SK-N-SH (cell line): ENCODE measurements around the gene MAU2. TPM values are rescaled to one million over a fixed set of nuclear protein-coding genes. Genes with fewer than 3 reads are reported as not detected.

Experiments used
- CTCF ChIA-PET: fragments of 300-600, 350-600 bp; formaldehyde crosslinking; extraction: SDS; loops from one replicate; lab custom pipeline; 2021; lab: Yijun Ruan, JAX
- POLR2A ChIA-PET: fragments of 350-600 bp; sonication (Branson Sonifier 250); formaldehyde crosslinking; extraction: SDS; loops from one replicate; lab custom pipeline; 2020; ENCODE audit warnings: antibody characterized with exemption, inconsistent platforms; lab: Yijun Ruan, JAX
- DNase-seq: peaks from one replicate; pipeline ENCODE4 v3.0.0; 2012
- H2AFZ ChIP-seq: fragments of 200-600 bp; sonication (generic); 2 replicates; pipeline ENCODE4 v1.8.1; 2016; ENCODE audit warnings: antibody characterized with exemption, mild to moderate bottlenecking, low read depth
- H3F3A ChIP-seq: fragments of 200-600 bp; sonication (generic); replicated peaks from 2 replicates; pipeline ENCODE3; 2016; ENCODE audit warnings: antibody characterized with exemption, mild to moderate bottlenecking; ENCODE audit not compliant: insufficient read depth
- H3K27ac ChIP-seq, 2 experiments: fragments of 200-500 bp in 1 of 2; fragments of 200-600 bp in 1 of 2; sonication (Bioruptor generic) in 1 of 2; sonication (generic), shearing (Covaris generic) in 1 of 2; 2 replicates each; pipeline versions ENCODE4 v1.5.1 to v1.6.1; 2014 to 2016; ENCODE audit warnings: low read depth in 2 of 2, inconsistent platforms in 1 of 2, low read length in 1 of 2, mild to moderate bottlenecking in 1 of 2, mixed read lengths in 1 of 2
- H3K27me3 ChIP-seq: fragments of 200-600 bp; sonication (generic), shearing (Covaris generic); 2 replicates; pipeline ENCODE4 v1.6.1; 2016; ENCODE audit warnings: mixed run types; ENCODE audit not compliant: insufficient read depth
- H3K36me3 ChIP-seq, 2 experiments: fragments of 200-500 bp in 1 of 2; fragments of 200-600 bp in 1 of 2; sonication (Bioruptor generic) in 1 of 2; sonication (generic) in 1 of 2; replicated peaks in 1 of 2; 2 replicates each; pipeline versions ENCODE3 to v1.5.1; 2014 to 2016; ENCODE audit warnings: low read length in 1 of 2, mild to moderate bottlenecking in 1 of 2; ENCODE audit not compliant: insufficient read depth in 2 of 2, control insufficient read depth in 1 of 2
- H3K4me1 ChIP-seq, 2 experiments: fragments of 200-500 bp in 1 of 2; fragments of 200-600 bp in 1 of 2; sonication (Bioruptor generic) in 1 of 2; sonication (generic), shearing (Covaris generic) in 1 of 2; 2 replicates each; pipeline versions ENCODE4 v1.5.1 to v1.6.1; 2014 to 2016; ENCODE audit warnings: low read depth in 1 of 2, low read length in 1 of 2, mixed run types in 1 of 2; ENCODE audit not compliant: insufficient read depth in 2 of 2, control insufficient read depth in 1 of 2
- H3K4me2 ChIP-seq: fragments of 200-600 bp; sonication (generic), shearing (Covaris generic); 2 replicates; pipeline ENCODE4 v1.6.1; 2017; ENCODE audit warnings: mixed run types
- H3K4me3 ChIP-seq, 2 experiments: fragments of 200-500 bp in 1 of 2; fragments of 200-600 bp in 1 of 2; sonication (Bioruptor generic) in 1 of 2; sonication (generic), shearing (Covaris generic) in 1 of 2; 2 replicates each; pipeline versions ENCODE4 v1.5.1 to v1.8.1; 2014 to 2016; ENCODE audit warnings: low read depth in 2 of 2, inconsistent platforms in 1 of 2, low read length in 1 of 2, mild to moderate bottlenecking in 1 of 2, mixed read lengths in 1 of 2, moderate library complexity in 1 of 2
- H3K79me2 ChIP-seq: fragments of 200-600 bp; sonication (generic); 2 replicates; pipeline ENCODE4 v1.8.1; 2017; ENCODE audit warnings: mild to moderate bottlenecking; ENCODE audit not compliant: insufficient read depth
- H3K9ac ChIP-seq: fragments of 200-600 bp; sonication (generic); 2 replicates; pipeline ENCODE4 v1.6.1; 2017; ENCODE audit warnings: mixed run types
- H3K9me2 ChIP-seq: fragments of 200-600 bp; sonication (generic); 2 replicates; pipeline ENCODE4 v1.6.1; 2017; ENCODE audit warnings: mixed run types
- H3K9me3 ChIP-seq: fragments of 200-600 bp; sonication (generic); 2 replicates; pipeline ENCODE4 v1.6.1; 2017; ENCODE audit warnings: mixed run types, mild to moderate bottlenecking, moderate library complexity
- H4K20me1 ChIP-seq: fragments of 200-600 bp; sonication (generic); 2 replicates; pipeline ENCODE4 v1.6.1; 2017; ENCODE audit warnings: mild to moderate bottlenecking, mixed run types; ENCODE audit not compliant: insufficient read depth
- CHD2 ChIP-seq: fragments of 150-350 bp; IDR thresholded peaks from 2 replicates; pipeline ENCODE4 v1.6.1; 2018; ENCODE audit warnings: low read length; ENCODE audit not compliant: partially characterized antibody
- CTCF ChIP-seq: fragments of 200-600 bp; sonication (generic); IDR thresholded peaks from 2 replicates; pipeline ENCODE4 v1.6.1; 2017; ENCODE audit warnings: antibody characterized with exemption, mild to moderate bottlenecking, moderate library complexity
- EP300 ChIP-seq, 2 experiments: IDR thresholded peaks; 2 replicates each; pipeline versions ENCODE4 v1.4.0 to v1.6.1; 2012; ENCODE audit warnings: borderline replicate concordance in 1 of 2, low read depth in 1 of 2, low read length in 1 of 2
- EZH2phosphoT487 ChIP-seq: fragments of 200-600 bp; sonication (generic); IDR thresholded peaks from 2 replicates; pipeline ENCODE4 v1.6.1; 2017; ENCODE audit warnings: low read depth, mixed run types, mild to moderate bottlenecking, antibody characterized with exemption, moderate library complexity, borderline replicate concordance
- FOXJ3 ChIP-seq: sonication (generic); formaldehyde crosslinking; IDR thresholded peaks from 2 replicates; pipeline ENCODE4 v1.5.1; 2020; ENCODE audit warnings: mild to moderate bottlenecking, missing genetic modification reagents
- FOXM1 ChIP-seq: IDR thresholded peaks from 2 replicates; pipeline ENCODE4 v1.4.0; 2012; ENCODE audit warnings: low read depth, mild to moderate bottlenecking
- GABPA ChIP-seq: IDR thresholded peaks from 2 replicates; pipeline ENCODE4 v1.4.0; 2012; ENCODE audit warnings: low read depth, mild to moderate bottlenecking
- GATA2 ChIP-seq: sonication (generic); formaldehyde crosslinking; IDR thresholded peaks from 2 replicates; pipeline ENCODE4 v1.5.0; 2020; ENCODE audit warnings: mild to moderate bottlenecking, missing genetic modification reagents
- JUND ChIP-seq: IDR thresholded peaks from 2 replicates; pipeline ENCODE4 v1.4.0; 2012
- MEF2A ChIP-seq: IDR thresholded peaks from 2 replicates; pipeline ENCODE4 v1.4.0; 2012; ENCODE audit warnings: low read depth, borderline replicate concordance
- MXI1 ChIP-seq: IDR thresholded peaks from 2 replicates; pipeline ENCODE4 v1.6.1; 2012; ENCODE audit warnings: mild to moderate bottlenecking, low read depth, low read length, improper control_type of control experiment
- NFIC ChIP-seq: IDR thresholded peaks from 2 replicates; pipeline ENCODE4 v1.4.0; 2012; ENCODE audit warnings: borderline replicate concordance
- NRF1 ChIP-seq: IDR thresholded peaks from 2 replicates; pipeline ENCODE4 v1.6.1; 2012; ENCODE audit warnings: low read depth, mild to moderate bottlenecking, low read length
- RCOR1 ChIP-seq: fragments of 150-350 bp; IDR thresholded peaks from 2 replicates; pipeline ENCODE4 v1.6.1; 2017; ENCODE audit warnings: antibody characterized with exemption, low read length
- RXRA ChIP-seq: IDR thresholded peaks from 2 replicates; pipeline ENCODE4 v1.4.0; 2012; ENCODE audit warnings: low read depth, mild to moderate bottlenecking, borderline replicate concordance
- SIN3A ChIP-seq: IDR thresholded peaks from 2 replicates; pipeline ENCODE4 v1.6.1; 2012; ENCODE audit warnings: low read depth, mild to moderate bottlenecking, low read length, moderate library complexity, borderline replicate concordance
- TAF1 ChIP-seq: IDR thresholded peaks from 2 replicates; pipeline ENCODE4 v1.6.1; 2012; ENCODE audit warnings: low read depth, mild to moderate bottlenecking, low read length, moderate library complexity, borderline replicate concordance
- TCF12 ChIP-seq: IDR thresholded peaks from 2 replicates; pipeline ENCODE4 v1.4.0; 2012
- TEAD4 ChIP-seq: IDR thresholded peaks from 2 replicates; pipeline ENCODE4 v1.4.0; 2012; ENCODE audit warnings: mild to moderate bottlenecking, borderline replicate concordance; ENCODE audit not compliant: insufficient read depth
- USF2 ChIP-seq: fragments of 150-350 bp; IDR thresholded peaks from 2 replicates; pipeline ENCODE4 v1.6.1; 2017; ENCODE audit warnings: antibody characterized with exemption, low read length, low read depth, borderline replicate concordance
- YY1 ChIP-seq: IDR thresholded peaks from 2 replicates; pipeline ENCODE4 v1.4.0; 2012; ENCODE audit warnings: low read depth, mild to moderate bottlenecking
- ZBTB33 ChIP-seq: IDR thresholded peaks from 2 replicates; pipeline ENCODE4 v1.4.0; 2012; ENCODE audit warnings: low read depth, borderline replicate concordance
- WGBS: methylation state at CpG from one replicate; pipeline ENCODE4 v1.1.6; 2017; ENCODE audit warnings: low lambda C conversion rate; 5-methylcytosine and 5-hydroxymethylcytosine counted together
- polyA plus RNA-seq, 3 experiments: library from polyadenylated mRNA; depleted of rRNA; stranded (reverse); fragments of >200 nt; gene quantifications; 2 replicates each; pipeline ENCODE4 v1.2.3, GENCODE V29; 2012

MAU2 gene
- polyA plus RNA-seq, 1 of the 3 experiments (the other 2 are of a cell fraction): 17.6 TPM

GRCh38 chr19:19368087-19368486, 47.5 kb downstream of the MAU2 start:
- Histone ChIP-seq H3K4me1 (peaks cover 0 to 3% of the 10 kb centered on the region in 2 experiments; a peak in 1 of 4 replicates), H3K4me2 (no peak overlapping the region), H3F3A (no peaks in the 10 kb centered on the region), H3K9me3 (no peaks in the 10 kb centered on the region), H3K9me2 (no peaks in the 10 kb centered on the region), H3K36me3 (no peaks in the 10 kb centered on the region), H3K79me2 (no peaks in the 10 kb centered on the region), H2AFZ (no peak overlapping the region), H3K4me3 (no peak overlapping the region), H3K27ac (no peak overlapping the region), H3K27me3 (no peaks in the 10 kb centered on the region), H3K9ac (no peak overlapping the region), H4K20me1 (no peaks in the 10 kb centered on the region)
- POLR2A ChIA-PET: no interaction called here
- CTCF ChIA-PET: interaction anchor here (1.1 to 11.0 kb wide), 8 partner anchors 10 to 194 kb away, joined by 3 to 172 read pairs (median 6); no protein-coding TSS in a partner anchor
- no peak for DNase-seq
- no peak for TF ChIP-seq FOXM1
- TF ChIP-seq EZH2phosphoT487: no peak
- TF ChIP-seq USF2: no peak
- no peak for TF ChIP-seq MEF2A
- no peak for TF ChIP-seq EP300 (IDR thresholded peaks at IDR 0.05; ENCODE audit: borderline replicate concordance in 1 of 2, low read depth in 1 of 2, low read length in 1 of 2)
- no peak for TF ChIP-seq JUND
- no peak for TF ChIP-seq CHD2
- no peak for TF ChIP-seq RCOR1
- TF ChIP-seq TCF12: no peak
- no peak for TF ChIP-seq CTCF
- TF ChIP-seq SIN3A: no peak
- no peak for TF ChIP-seq GABPA
- TF ChIP-seq RXRA: no peak
- TF ChIP-seq NRF1: no peak
- TF ChIP-seq TEAD4: no peak
- no peak for TF ChIP-seq NFIC
- TF ChIP-seq MXI1: no peak
- TF ChIP-seq GATA2 (CRISPR knock-in tag): no peak
- WGBS: 70% methylated on average over 4 of the region's 7 CpGs

GRCh38 chr19:19371059-19371458, 50.4 kb downstream of the MAU2 start:
- Histone ChIP-seq H3K9me3 (no peaks in the 10 kb centered on the region), H3F3A (no peaks in the 10 kb centered on the region), H3K27ac (no peak overlapping the region), H3K4me2 (no peak overlapping the region), H4K20me1 (no peaks in the 10 kb centered on the region), H3K27me3 (no peaks in the 10 kb centered on the region), H3K4me3 (no peak overlapping the region), H3K9me2 (no peaks in the 10 kb centered on the region), H3K79me2 (no peaks in the 10 kb centered on the region), H3K4me1 (peaks cover 0 to 3% of the 10 kb centered on the region in 2 experiments; a peak in 1 of 4 replicates), H2AFZ (no peak overlapping the region), H3K36me3 (no peaks in the 10 kb centered on the region), H3K9ac (no peak overlapping the region)
- DNase-seq: no peak
- ChIA-PET CTCF (interaction anchor here (11.0 kb wide), 1 partner anchor 118 kb away, joined by 172 read pairs; no protein-coding TSS in a partner anchor), POLR2A (no interaction called here)
- 76% methylated on average over 5 of the region's 8 CpGs for WGBS
- no peak for TF ChIP-seq FOXJ3 (CRISPR knock-in tag)
- TF ChIP-seq CHD2: no peak
- TF ChIP-seq ZBTB33: no peak
- no peak for TF ChIP-seq NRF1
- TF ChIP-seq YY1: no peak
- no peak for TF ChIP-seq CTCF
- TF ChIP-seq TAF1: no peak
- TF ChIP-seq GATA2 (CRISPR knock-in tag): no peak
